Fibroblast of mammary gland (primary cell): Measurements from ENCODE around the gene BAZ2A.

Experiments used
- DNase-seq: peaks from one replicate; pipeline ENCODE4 v3.0.0-alpha.2; 2010; ENCODE audit warnings: low read depth
- H3K4me3 ChIP-seq: 2 replicates; pipeline ENCODE4 v1.5.1; 2011; ENCODE audit warnings: low read depth, mild to moderate bottlenecking, low read length, moderate library complexity; ENCODE audit not compliant: control insufficient read depth
- CTCF ChIP-seq: conservative IDR thresholded peaks from 2 replicates; pipeline ENCODE4 v1.5.1; 2011; ENCODE audit warnings: low read depth, low read length, inconsistent platforms; ENCODE audit not compliant: control insufficient read depth, insufficient read depth

Gene BAZ2A

GRCh38 chr12:56645201-56645716 is 15.1 kb upstream of the BAZ2A start:
- TF ChIP-seq CTCF: no peak
- H3K4me3 ChIP-seq: peak overlapping the region; percentile 100
- DNase-seq: peak; percentile 34

GRCh38 chr12:56644654-56645053 is 14.5 kb upstream of the BAZ2A start:
- H3K4me3 ChIP-seq: peak overlapping the region; percentile 100
- peak; percentile 42 for DNase-seq
- no peak for TF ChIP-seq CTCF

GRCh38 chr12:56641219-56641618 is 11.1 kb upstream of the BAZ2A start:
- no peak for TF ChIP-seq CTCF
- DNase-seq: no peak
- H3K4me3 ChIP-seq: no peak overlapping the region

GRCh38 chr12:56637621-56638020 is 7.5 kb upstream of the BAZ2A start:
- no peak for DNase-seq
- H3K4me3 ChIP-seq: no peak overlapping the region
- TF ChIP-seq CTCF: no peak

GRCh38 chr12:56636675-56637540 is 6.8 kb upstream of the BAZ2A start:
- peak; percentile 72 for TF ChIP-seq CTCF
- DNase-seq: peak; percentile 100
- peak overlapping the region; percentile 83 for H3K4me3 ChIP-seq

- peak; percentile 83 for DNase-seq
- no peak for TF ChIP-seq CTCF
- H3K4me3 ChIP-seq: peak overlapping the region; percentile 83
Measured at GRCh38 chr12:56635806-56636674, 5.9 kb upstream of the BAZ2A start.
